ENCODE measurements around the gene GALNT1. TPM values are rescaled to one million over a fixed set of nuclear protein-coding genes. Genes with fewer than 3 reads are reported as not detected.

Gene GALNT1
- polyA plus RNA-seq, 3 donors = 55.9 to 71.1 (median 67.1) TPM

DNA sequence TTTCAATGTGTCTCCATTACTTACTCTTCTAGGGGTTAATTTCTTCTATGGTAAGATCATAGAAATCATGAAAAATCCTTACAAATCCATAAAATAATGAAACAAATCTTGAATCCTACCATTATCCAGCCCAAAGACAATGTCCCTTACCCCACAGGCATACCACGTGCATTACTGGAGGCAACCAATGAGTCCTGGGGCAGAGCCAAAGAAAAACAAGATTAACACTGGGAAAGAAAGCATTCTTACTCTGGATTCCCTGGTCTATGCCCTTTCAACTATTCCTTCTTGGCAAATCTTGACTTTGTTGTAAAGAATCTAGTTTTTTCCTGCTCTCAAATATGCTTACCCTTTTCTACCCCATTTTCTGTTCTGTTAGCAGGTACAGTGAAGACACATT, 3.1 kb upstream of the GALNT1 start:
- no peak for DNase-seq (ENCODE audit: extremely low read depth in 1 of 11, low read depth in 9 of 11, low spot score in 4 of 11)

GRCh38 chr18:35578936-35579335, 2.6 kb upstream of the GALNT1 start:
- DNase-seq (ENCODE audit: extremely low read depth in 1 of 11, low read depth in 9 of 11, low spot score in 4 of 11) = no peak

GRCh38 chr18:35580701-35581539, 620 bp upstream of the GALNT1 start:
- DNase-seq (ENCODE audit: extremely low read depth in 1 of 11, low read depth in 9 of 11, low spot score in 4 of 11) = peak in 9 of 11 donors; percentile 27 to 58 (median 47)

GRCh38 chr18:35581898-35582641, 530 bp downstream of the GALNT1 start:
- DNase-seq (ENCODE audit: extremely low read depth in 1 of 11, low read depth in 9 of 11, low spot score in 4 of 11) = peak in 3 of 11 donors; percentile 10 to 33 (median 15)

DNA sequence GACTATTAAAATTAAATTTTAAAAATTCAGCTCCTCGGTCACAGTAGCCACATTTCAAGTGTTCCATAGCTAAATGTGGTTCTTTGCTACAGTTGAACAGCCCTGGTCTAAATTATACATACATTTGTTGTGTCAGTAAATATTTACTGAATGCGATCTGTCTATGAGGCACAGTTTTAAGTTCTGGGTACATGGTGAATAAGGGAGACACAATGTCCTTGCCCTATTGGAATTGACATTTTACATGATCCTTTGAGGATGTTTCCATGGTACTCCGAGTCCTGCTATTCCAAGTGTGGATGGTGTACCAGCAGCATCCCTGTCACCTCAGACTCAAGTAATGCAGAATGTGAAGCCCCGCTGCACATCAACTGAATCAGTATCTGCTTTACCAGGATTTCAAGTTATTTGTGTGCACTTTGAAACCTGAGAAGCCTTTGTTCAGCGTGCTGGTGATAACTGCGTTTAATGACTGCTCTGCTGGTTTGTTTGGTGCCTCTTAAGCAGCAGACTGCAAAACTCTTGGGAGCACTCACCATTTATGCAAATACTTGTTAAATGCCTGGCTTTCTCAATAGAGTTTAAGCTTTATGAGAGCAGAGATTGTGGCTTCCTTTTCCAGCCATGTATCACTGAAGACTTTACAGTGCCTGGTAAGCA, 1.5 kb downstream of the GALNT1 start:
- DNase-seq (ENCODE audit: extremely low read depth in 1 of 11, low read depth in 9 of 11, low spot score in 4 of 11) = peak in 6 of 11 donors; percentile 7 to 37 (median 17)

- no peak for DNase-seq (ENCODE audit: extremely low read depth in 1 of 11, low read depth in 9 of 11, low spot score in 4 of 11)
These were observed 3.2 kb downstream of the GALNT1 start for GRCh38 chr18:35584735-35585134.

DNA sequence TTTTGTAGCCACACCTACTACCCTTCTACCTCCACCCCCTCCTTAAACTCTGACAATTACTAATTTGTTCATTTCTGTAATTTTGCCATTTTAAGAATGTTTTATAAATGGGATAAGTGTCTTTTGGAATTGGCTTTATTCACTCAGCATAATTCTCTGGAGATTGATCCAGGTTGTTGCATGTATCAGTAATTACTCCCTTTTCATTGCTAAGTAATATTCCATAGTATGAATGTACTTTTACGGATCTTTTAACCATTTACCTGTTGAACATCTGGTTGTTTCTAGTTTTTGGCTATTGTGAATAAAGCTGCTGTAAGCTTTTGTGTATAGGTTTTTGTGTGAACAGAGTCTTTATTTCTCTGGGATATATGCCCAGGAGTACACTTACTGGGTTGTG, 4.1 kb downstream of the GALNT1 start:
- no peak for DNase-seq (ENCODE audit: extremely low read depth in 1 of 11, low read depth in 9 of 11, low spot score in 4 of 11)

GRCh38 chr18:35588122-35588521, 6.6 kb downstream of the GALNT1 start:
- no peak for DNase-seq (ENCODE audit: extremely low read depth in 1 of 11, low read depth in 9 of 11, low spot score in 4 of 11)

DNA sequence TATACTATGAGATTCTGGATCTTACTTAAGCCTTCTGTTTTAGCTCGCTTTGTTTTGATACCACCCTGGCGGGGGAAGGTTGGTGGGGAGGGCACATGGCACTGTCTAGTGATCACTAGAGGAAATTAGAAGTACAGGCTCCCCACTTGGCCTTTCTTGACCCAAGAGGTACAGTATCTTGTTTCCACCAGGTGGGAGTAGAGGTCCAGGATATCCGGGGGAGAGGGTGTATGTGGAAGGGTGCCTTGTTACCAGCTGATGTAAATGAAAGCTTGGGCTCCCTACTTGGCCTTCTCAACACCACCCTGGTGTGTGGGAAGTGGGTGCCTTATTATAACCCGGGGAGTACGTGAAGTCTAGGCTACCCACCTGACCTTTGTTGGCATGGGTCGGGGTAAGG, 7.5 kb downstream of the GALNT1 start:
- no peak for DNase-seq (ENCODE audit: extremely low read depth in 1 of 11, low read depth in 9 of 11, low spot score in 4 of 11)

GRCh38 chr18:35589546-35589945, 8.0 kb downstream of the GALNT1 start:
- DNase-seq (ENCODE audit: extremely low read depth in 1 of 11, low read depth in 9 of 11, low spot score in 4 of 11) = no peak

GRCh38 chr18:35590935-35591334, 9.4 kb downstream of the GALNT1 start:
- DNase-seq (ENCODE audit: extremely low read depth in 1 of 11, low read depth in 9 of 11, low spot score in 4 of 11) = no peak

DNA sequence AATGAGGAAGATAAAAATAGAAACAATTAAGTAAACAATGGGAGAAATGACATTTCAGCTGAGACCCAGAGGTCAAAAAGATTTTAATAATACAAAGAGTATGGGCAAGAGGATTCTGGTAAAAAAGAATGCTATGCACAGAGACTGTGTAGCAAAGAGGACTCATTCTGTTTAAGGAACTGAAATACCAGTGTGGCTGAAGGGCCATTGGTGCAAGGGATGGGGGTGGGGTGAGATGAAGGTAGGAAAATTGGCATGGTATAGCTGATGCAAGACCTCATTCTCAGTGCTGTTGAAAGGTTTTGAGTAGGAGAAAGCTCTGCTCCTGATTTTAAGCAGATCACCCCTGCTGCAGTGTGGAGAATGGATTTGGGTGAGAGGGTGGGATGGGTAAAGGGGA, 10.8 kb downstream of the GALNT1 start:
- DNase-seq (ENCODE audit: extremely low read depth in 1 of 11, low read depth in 9 of 11, low spot score in 4 of 11) = no peak

- DNase-seq (ENCODE audit: extremely low read depth in 1 of 11, low read depth in 9 of 11, low spot score in 4 of 11) = no peak
These were observed 12.3 kb downstream of the GALNT1 start for GRCh38 chr18:35593859-35594258.

DNA sequence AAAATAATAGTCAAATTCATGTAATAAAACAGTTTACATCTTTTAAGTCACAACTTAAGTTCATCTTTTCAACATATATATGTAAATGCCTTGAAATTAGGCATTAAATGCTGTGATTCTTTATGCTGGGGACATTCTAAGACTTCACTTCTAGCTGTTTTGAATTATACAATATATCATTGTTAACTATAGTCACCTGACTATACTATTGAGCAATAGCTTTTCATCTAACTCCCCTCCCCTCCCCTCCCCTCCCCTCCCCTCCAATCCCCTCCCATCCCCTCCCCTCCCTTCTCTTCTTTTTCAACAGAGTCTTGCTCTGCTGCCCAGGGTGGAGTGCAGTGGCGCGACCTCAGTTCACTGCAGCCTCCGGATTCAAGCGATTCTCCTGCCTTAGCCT, 16.2 kb downstream of the GALNT1 start:
- no peak for DNase-seq (ENCODE audit: extremely low read depth in 1 of 11, low read depth in 9 of 11, low spot score in 4 of 11)

DNA sequence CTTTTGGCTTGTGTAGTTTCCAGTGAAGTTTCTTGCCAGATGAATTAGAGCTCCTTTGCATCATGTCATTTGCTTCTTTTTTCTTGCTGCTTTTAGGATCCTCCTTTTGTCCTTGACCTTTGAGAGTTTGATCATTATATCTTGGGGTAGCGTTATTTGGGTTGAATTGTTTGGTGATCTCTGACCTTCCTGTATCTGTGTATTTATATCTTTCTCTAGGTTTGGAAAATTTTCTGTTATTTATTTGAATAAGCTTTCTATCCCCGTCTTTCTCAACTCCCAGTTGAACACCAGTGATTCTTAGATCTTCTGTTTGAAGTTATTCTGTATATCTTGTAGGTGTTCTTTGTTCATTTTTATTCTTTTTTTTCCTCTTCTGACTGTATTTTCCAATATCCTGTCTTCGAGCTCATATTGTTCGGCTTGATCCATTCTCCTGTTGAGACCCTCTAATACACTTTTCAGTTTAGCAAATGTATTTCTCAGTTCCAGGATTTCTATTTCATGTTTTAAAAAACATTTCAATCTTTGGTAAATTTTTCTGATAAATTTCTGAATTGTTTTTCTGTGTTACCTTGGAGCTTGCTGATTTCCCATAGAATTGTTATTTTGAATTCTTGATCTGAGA, 20.8 kb downstream of the GALNT1 start:
- DNase-seq (ENCODE audit: extremely low read depth in 1 of 11, low read depth in 9 of 11, low spot score in 4 of 11) = no peak

DNA sequence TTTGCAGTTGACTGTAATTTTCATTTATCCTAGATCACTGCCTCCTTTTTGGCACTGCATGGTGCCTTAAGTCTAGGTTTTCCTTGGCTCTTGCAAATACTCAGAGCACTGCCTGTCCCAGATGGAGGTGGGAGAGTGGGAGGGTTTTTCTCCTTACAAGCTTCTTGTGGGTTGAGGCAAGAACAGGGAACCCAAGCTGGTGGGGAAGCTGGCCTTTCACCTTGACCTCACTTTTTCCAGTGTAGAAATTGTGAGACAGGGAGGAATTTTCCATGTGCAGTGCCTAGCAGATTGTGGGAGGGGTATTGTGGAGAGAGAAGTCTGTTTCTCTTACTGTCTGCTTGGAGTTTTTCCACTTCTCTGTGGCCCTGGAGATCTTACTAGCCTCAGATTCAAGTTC, 21.5 kb downstream of the GALNT1 start:
- DNase-seq (ENCODE audit: extremely low read depth in 1 of 11, low read depth in 9 of 11, low spot score in 4 of 11) = no peak

DNA sequence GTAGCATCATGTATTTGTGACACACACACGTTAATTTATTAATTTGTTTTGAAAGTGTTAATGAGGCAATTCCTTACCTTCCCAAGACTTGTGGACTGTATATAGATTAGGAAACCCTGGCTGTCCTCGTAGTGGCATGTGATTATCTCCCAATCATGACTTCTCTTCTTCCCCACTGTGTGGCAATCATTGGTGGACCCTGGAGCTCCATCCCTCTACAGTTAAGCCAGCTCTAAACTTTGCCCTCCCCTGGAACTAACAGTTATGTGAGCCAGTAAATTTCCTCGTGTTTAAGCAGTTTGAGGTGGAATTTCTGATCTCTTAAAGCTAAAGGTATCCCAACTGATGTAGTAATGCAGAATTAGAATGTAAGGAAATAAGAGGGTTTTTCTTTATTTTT, 22.0 kb downstream of the GALNT1 start:
- DNase-seq (ENCODE audit: extremely low read depth in 1 of 11, low read depth in 9 of 11, low spot score in 4 of 11) = no peak

DNA sequence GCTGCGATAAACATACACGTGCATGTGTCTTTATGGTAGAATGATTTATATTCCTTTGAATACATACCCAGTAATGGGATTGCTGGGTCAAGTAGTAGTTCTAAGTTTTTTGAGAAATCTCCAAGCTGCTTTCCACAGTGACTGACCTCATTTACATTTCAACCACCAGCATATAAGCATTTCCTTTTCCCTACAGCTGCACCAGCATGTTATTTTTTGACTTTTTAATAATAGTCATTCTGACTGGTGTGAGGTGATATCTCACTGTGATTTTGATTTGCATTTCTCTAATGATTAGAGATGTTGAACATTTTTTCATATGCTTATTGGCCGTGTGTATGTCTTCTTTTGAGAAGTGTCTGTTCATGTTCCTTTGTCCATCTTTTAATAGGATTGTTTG, 22.8 kb downstream of the GALNT1 start:
- no peak for DNase-seq (ENCODE audit: extremely low read depth in 1 of 11, low read depth in 9 of 11, low spot score in 4 of 11)

- no peak for DNase-seq (ENCODE audit: extremely low read depth in 1 of 11, low read depth in 9 of 11, low spot score in 4 of 11)
These were observed 24.3 kb downstream of the GALNT1 start for GRCh38 chr18:35605686-35606417.
